MCF 10A (cell line): ENCODE measurements around the gene DCUN1D4. TPM values are rescaled to one million over a fixed set of nuclear protein-coding genes. Genes with fewer than 3 reads are reported as not detected.
"Not testable (repeated sequence)": the region's sequence is repeated elsewhere in the genome, so short reads cannot be mapped to it uniquely, and the experiment has no call there.

Experiments
- BruUV-seq: library from RNA; stranded (reverse); fragments of 400-500 nt; replicated peaks from 2 replicates; lab custom pipeline; 2021; lab: Mats Ljungman, UMichigan
- CTCF ChIA-PET: fragments of 300-600 bp; sonication (Branson Sonifier 250); formaldehyde crosslinking; extraction: SDS; loops from one replicate; lab custom pipeline; 2021; ENCODE audit warnings: antibody characterized with exemption, inconsistent platforms; lab: Yijun Ruan, JAX
- POLR2A ChIA-PET: fragments of 300-600, 350-650 bp; sonication (Branson Sonifier 250); formaldehyde crosslinking; extraction: SDS; loops from one replicate; lab custom pipeline; 2020; ENCODE audit warnings: antibody characterized with exemption, inconsistent platforms; lab: Yijun Ruan, JAX
- DNase-seq: peaks from one replicate; pipeline ENCODE4 v3.0.0-alpha.2; 2018; ENCODE audit not compliant: unreplicated experiment
- H3K27ac Mint-ChIP-seq: one replicate; pipeline ENCODE4 v1.8.0; 2022; ENCODE audit warnings: mild to moderate bottlenecking, low read depth, mixed read lengths; ENCODE audit not compliant: unreplicated experiment
- H3K27me3 Mint-ChIP-seq: one replicate; pipeline ENCODE4 v1.8.0; 2022; ENCODE audit warnings: mixed read lengths; ENCODE audit not compliant: insufficient read depth, unreplicated experiment
- H3K36me3 Mint-ChIP-seq: one replicate; pipeline ENCODE4 v1.8.0; 2022; ENCODE audit warnings: mild to moderate bottlenecking, moderate library complexity, mixed read lengths; ENCODE audit not compliant: insufficient read depth, unreplicated experiment
- H3K4me1 Mint-ChIP-seq: one replicate; pipeline ENCODE4 v1.8.0; 2022; ENCODE audit warnings: mixed read lengths; ENCODE audit not compliant: insufficient read depth, unreplicated experiment
- H3K4me3 Mint-ChIP-seq: one replicate; pipeline ENCODE4 v1.8.0; 2022; ENCODE audit warnings: mild to moderate bottlenecking, moderate library complexity, mixed read lengths; ENCODE audit not compliant: unreplicated experiment
- H3K9me3 Mint-ChIP-seq: one replicate; pipeline ENCODE4 v1.8.0; 2022; ENCODE audit warnings: mixed read lengths; ENCODE audit not compliant: unreplicated experiment
- intact Hi-C: fragments of 100-400 bp; cut with micrococcal nuclease; formaldehyde crosslinking; loops from 2 replicates; pipeline ENCODE4 v1.14.1; 2022
- total RNA-seq: library from RNA; stranded (reverse); gene quantifications from 2 replicates; pipeline ENCODE4 v1.2.3, GENCODE V29; 2022
- TF ChIP-seq, protein P1 (sequence below): fragments of 200-600 bp; IDR thresholded peaks from one replicate; pipeline ENCODE4 v1.8.0; 2022; ENCODE audit warnings: antibody characterized with exemption, mild to moderate bottlenecking; ENCODE audit not compliant: unreplicated experiment

DCUN1D4 gene
- total RNA-seq, 1 experiment from 2014 or later, result 88.0 TPM

DNA sequence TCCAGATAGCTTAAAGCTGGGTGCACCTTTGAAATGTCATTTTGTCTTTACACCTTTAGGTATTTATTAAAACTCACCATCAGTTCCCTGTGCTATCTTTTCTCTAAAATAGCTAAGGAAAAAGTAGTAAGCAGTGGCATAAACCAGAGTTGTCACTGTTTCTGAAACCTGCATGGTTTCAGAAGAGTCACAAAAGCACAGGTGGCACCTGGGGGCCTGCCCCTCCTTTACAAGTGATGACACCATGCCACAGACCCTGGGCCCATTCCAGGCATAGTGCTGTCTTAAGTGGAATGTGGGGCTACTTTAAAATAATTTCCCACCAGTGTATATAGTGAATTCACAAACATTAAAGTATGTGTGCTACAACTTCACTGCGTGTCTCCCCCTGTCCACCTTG, 47.8 kb downstream of the DCUN1D4 start:
- Mint-ChIP-seq H3K27me3 (no peaks in the 10 kb centered on the region), H3K9me3 (no peaks in the 10 kb centered on the region), H3K36me3 (peaks cover 74% of the 10 kb centered on the region), H3K27ac (peak overlapping the region; percentile 37), H3K4me3 (no peak overlapping the region), H3K4me1 (peaks cover 6% of the 10 kb centered on the region)
- TF ChIP-seq, protein P1, sequence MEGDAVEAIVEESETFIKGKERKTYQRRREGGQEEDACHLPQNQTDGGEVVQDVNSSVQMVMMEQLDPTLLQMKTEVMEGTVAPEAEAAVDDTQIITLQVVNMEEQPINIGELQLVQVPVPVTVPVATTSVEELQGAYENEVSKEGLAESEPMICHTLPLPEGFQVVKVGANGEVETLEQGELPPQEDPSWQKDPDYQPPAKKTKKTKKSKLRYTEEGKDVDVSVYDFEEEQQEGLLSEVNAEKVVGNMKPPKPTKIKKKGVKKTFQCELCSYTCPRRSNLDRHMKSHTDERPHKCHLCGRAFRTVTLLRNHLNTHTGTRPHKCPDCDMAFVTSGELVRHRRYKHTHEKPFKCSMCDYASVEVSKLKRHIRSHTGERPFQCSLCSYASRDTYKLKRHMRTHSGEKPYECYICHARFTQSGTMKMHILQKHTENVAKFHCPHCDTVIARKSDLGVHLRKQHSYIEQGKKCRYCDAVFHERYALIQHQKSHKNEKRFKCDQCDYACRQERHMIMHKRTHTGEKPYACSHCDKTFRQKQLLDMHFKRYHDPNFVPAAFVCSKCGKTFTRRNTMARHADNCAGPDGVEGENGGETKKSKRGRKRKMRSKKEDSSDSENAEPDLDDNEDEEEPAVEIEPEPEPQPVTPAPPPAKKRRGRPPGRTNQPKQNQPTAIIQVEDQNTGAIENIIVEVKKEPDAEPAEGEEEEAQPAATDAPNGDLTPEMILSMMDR, result no peak
- ChIA-PET POLR2A (interaction anchor here (1.0 kb wide), 1 partner anchor 11 kb away, joined by 3 read pairs; no protein-coding TSS in a partner anchor), CTCF (interaction anchor here (0.9 to 4.0 kb wide), 2 partner anchors 125 to 135 kb away, joined by 3 to 18 read pairs; no protein-coding TSS in a partner anchor)
- no TSS peak for BruUV-seq
- intact Hi-C loops, result no loop called here
- no peak for DNase-seq

DNA sequence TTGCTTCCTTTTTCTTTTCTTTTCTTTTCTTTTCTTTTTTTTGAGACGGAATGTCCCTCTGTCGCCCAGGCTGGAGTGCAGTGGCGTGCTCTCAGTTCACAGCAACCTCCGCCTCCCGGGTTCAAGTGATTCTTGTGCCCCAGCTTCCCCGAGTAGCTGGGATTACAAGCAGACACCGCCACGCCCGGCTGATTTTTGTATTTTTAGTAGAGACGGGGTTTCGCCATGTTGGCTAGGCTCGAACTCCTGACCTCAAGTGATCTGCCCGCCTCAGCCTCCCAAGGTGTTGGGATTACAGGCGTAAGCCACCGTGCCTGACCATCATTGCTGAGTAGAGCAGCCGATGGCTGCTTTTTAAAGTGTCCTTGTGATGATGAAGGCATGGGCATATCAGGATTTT, 50.4 kb downstream of the DCUN1D4 start:
- DNase-seq, intact Hi-C loops, H3K9me3 Mint-ChIP-seq, POLR2A ChIA-PET, H3K27me3 Mint-ChIP-seq, BruUV-seq, H3K4me3 Mint-ChIP-seq: not testable (repeated sequence)
- H3K27ac Mint-ChIP-seq, result peak overlapping the region; percentile 51
- H3K4me1 Mint-ChIP-seq, result peaks cover 11% of the 10 kb centered on the region
- H3K36me3 Mint-ChIP-seq, result peaks cover 60% of the 10 kb centered on the region
- CTCF ChIA-PET, result interaction anchor here (0.7 to 1.2 kb wide), 2 partner anchors 15 to 126 kb away, joined by 3 read pairs; no protein-coding TSS in a partner anchor

DNA sequence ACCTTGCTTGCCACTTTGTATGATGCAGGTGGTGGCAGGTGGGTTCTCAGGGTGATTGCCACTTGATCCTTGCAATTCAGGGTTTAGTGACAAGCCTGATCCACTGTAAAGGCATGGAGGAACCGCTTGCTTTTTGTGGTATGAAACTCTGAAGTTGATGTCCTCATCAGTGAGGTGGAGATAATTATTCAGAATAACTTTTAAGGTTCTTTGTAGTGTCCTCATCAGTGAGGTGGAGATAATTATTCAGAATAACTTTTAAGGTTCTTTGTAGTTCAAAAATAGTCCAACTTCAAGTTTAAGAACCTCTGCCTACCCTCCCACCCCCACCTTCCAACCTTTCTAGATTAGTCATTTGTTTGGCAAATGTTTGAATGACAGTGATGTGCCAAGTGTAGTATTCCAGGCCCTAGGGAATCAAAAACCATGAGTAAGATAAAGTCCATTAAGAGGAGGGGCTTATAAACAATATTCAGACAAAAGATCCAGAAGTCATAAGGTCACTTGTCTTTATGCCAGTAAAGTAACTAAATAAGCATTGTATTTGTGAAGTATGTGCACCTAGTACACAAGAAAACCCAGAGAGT, 51.2 kb downstream of the DCUN1D4 start:
- H3K27ac Mint-ChIP-seq, result peak overlapping the region; percentile 76
- POLR2A ChIA-PET, result no interaction called here

DNA sequence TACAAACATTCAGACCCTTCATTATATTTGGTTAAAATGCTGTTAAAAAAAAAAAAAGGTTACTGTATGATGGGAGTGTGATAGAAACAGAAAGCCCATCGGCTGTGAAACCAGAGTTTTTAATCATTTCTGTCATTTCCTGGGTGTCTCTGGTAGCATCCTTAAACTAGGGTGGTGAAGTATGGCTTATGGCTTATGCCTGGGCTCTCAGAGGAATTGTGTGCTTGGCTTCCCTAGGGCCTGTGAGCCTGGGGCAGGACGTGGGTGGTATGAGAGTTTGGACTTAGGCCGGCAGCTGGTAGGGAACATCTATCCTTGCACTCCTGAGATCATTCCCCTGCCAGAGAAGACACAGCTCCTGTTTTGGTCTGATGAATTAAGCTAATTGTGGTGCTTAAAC, 52.2 kb downstream of the DCUN1D4 start:
- TF ChIP-seq, protein P1, result no peak
- Mint-ChIP-seq H3K36me3 (peaks cover 68% of the 10 kb centered on the region), H3K9me3 (no peaks in the 10 kb centered on the region), H3K27ac (peak overlapping the region; percentile 76), H3K27me3 (no peaks in the 10 kb centered on the region), H3K4me3 (no peak overlapping the region), H3K4me1 (peaks cover 11% of the 10 kb centered on the region)
- intact Hi-C loops, result loop anchor here (1.0 to 5.0 kb wide), 3 partner anchors 126 to 242 kb away; partner anchors contain the start of gene LRRC66
- ChIA-PET POLR2A (interaction anchor here (1.2 kb wide), 1 partner anchor 34 kb away, joined by 4 read pairs; no protein-coding TSS in a partner anchor), CTCF (interaction anchor here (0.6 to 4.7 kb wide), 32 partner anchors 9 to 159 kb away, joined by 3 to 53 read pairs (median 6); partner anchors contain the start of gene DCUN1D4)
- no peak for DNase-seq
- no TSS peak for BruUV-seq

More for the DNA sequence above, 51.2 kb downstream of the DCUN1D4 start:
- H3K4me1 Mint-ChIP-seq, result peaks cover 11% of the 10 kb centered on the region
- no peak overlapping the region for H3K4me3 Mint-ChIP-seq
- intact Hi-C loops, result loop anchor here (2.0 kb wide), 1 partner anchor 127 kb away; the partner anchor contains the start of gene LRRC66
- DNase-seq, result peak; percentile 66
- TF ChIP-seq, protein P1, result no peak
- no peaks in the 10 kb centered on the region for H3K9me3 Mint-ChIP-seq
- H3K36me3 Mint-ChIP-seq, result peaks cover 61% of the 10 kb centered on the region
- BruUV-seq, result no TSS peak
- CTCF ChIA-PET, result interaction anchor here (2.9 to 4.7 kb wide), 3 partner anchors 8 to 131 kb away, joined by 25 to 53 read pairs (median 41); no protein-coding TSS in a partner anchor
- no peaks in the 10 kb centered on the region for H3K27me3 Mint-ChIP-seq
